Kasumi-1 (cell line): ENCODE data around the gene ASTL.
A peak's percentile ranks its signal among the peaks of the same experiment; 100 is the strongest.

ENCODE experiments used
- DNase-seq, 2 experiments: peaks; one replicate each; lab custom pipeline; 2025; lab: John Stamatoyannopoulos, UW

ASTL gene

GRCh38 chr2:96159084-96159830 lies 21.0 kb upstream of the ASTL start:
- DNase-seq: no peak

DNA sequence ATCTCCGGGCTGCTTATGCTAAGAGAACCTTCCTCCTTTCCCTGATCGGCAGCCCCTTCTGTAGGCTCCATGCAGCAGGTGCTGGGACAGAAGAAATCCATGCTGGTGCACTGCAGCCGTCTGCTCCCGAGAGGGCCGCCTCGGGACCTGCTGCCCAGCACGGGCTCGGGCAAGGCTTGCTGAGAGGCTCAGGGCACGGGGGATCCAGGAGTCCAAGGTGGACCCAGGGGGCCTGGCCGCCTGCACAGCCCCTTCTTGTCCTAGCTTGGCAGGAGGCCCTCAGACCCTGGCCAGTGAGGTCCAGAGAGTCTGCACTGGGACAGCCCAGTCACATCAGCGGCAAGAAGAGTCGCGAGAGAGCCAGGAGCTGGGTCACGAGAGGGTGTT lies 20.2 kb upstream of the ASTL start:
- DNase-seq: no peak

- DNase-seq: no peak
These were observed 19.6 kb upstream of the ASTL start for GRCh38 chr2:96157649-96158553.

GRCh38 chr2:96156926-96157648 lies 18.8 kb upstream of the ASTL start:
- DNase-seq: no peak

GRCh38 chr2:96156011-96156820 lies 17.9 kb upstream of the ASTL start:
- DNase-seq: no peak

DNA sequence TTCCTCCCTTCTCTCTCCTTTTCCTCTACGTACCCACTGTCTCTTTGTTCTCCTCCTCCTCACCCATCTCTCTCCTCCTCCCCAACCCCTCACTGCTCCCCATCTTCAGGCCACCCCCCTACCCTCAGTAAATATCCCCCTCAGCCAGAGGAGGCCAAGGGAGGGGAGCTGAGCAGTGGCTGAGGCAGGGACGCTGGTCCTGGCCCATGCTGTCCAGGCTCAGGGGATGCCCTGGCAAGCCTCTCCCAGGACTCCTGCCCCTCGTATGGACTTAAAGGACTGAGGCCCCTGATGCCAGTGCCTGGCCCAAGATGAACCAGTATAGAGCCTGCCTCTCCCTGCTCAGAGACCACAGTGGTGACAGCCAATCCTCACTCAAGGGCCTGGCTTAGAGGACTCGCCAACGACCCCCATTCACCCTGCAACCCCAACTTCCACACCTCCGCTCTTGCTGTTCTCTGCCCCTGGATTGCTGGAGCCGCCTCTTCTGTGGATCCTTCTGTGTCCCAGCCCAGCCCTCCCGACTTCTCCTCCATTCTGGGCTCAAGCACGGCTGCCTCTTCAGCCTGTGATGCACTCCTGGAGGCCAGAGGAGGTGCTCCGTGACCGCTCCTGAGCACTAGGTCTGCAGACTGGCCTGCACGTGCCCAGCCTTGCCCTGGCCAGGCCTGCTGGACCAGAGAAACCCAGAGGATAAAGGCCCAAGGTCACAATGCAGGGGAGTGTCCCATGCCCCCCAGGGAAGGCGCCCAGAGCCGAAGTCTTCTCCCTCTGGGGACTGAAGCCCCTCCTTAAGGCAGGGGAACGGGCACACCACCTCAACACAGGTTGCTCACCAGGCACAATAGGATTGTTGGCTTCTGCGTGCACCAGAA lies 16.4 kb upstream of the ASTL start:
- no peak for DNase-seq

DNA sequence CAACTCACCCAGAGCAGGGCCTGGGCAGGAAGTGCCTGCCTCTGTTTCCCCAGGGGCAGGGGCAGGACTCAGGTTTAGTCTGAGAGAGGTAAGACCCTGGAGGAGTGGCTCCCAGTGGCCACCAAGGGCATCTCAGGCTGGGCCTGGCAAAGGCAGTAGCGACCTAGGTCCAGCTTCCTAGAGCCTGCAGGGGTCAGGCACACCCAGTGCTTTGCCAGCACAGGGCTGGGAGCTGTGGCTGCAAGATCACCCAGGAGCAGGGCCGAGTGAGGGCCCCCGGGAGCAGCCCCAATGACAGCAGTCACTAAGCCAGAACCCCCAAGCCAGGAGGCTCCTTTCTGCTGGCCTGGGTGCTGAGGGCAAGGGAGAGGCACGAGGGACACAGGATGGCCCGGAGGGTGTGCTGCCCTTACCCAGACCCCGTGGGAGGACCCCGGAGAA lies 15.7 kb upstream of the ASTL start:
- no peak for DNase-seq

DNA sequence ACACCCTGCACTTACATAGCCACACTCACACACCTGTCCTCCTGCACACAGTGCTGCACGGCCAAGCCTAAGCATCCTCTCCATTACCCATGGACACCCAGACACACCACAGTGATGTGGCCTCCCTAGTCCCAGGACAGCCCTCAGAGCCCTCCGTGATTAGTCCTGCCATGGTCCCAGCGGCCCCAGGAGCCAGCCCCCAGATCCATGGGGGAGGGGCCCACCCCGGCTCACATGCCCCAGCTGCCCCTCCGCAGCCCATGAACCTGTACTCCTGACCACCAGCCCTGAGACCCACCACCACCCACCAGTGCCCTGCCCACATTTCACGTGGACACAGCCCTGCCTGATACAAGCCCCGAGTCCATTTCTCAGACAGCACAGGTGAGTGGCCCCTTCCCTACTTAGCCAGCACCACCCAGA lies 15.0 kb upstream of the ASTL start:
- DNase-seq: no peak

DNA sequence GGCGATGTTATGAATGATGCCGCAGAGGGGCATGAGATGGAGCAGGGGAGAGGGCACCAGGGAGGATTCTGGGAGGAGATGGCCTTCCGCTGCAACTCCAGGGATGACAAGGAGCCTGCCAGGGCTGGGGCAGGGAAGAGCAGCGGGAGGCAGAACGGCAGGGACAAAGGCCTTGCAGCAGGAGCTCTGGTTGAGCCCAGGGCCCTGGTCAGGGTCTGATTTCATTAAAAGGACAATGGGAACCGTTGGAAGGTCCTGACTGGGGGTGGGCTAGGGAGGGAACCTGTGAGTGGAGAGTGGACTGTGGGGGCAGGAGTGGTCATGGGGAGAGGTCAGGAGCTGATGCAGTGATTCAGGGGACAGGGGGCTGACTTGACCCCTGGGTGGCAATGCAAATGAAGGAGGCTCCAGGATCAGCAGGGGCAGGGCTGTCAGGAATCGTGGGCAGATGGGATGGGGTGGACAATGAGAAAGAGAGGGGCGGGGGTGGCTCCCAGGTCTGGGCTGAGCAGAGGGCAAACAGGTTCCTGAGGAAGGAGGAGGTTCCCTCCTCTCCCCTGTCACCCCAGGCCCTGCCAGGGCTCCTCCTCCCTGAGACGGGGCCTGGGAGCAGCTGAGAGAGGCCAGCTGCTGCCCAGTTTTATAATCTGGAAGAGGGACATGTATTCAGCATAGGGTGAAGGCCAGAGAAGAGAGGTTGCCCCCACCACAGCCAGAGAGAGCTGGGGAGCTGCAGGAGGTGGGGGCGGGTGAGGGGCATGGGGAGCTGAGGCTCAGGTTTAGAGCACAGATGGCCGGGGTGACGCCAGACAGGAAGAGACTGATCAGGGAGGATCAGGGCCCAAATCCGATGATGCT lies 14.2 kb upstream of the ASTL start:
- DNase-seq: no peak

DNA sequence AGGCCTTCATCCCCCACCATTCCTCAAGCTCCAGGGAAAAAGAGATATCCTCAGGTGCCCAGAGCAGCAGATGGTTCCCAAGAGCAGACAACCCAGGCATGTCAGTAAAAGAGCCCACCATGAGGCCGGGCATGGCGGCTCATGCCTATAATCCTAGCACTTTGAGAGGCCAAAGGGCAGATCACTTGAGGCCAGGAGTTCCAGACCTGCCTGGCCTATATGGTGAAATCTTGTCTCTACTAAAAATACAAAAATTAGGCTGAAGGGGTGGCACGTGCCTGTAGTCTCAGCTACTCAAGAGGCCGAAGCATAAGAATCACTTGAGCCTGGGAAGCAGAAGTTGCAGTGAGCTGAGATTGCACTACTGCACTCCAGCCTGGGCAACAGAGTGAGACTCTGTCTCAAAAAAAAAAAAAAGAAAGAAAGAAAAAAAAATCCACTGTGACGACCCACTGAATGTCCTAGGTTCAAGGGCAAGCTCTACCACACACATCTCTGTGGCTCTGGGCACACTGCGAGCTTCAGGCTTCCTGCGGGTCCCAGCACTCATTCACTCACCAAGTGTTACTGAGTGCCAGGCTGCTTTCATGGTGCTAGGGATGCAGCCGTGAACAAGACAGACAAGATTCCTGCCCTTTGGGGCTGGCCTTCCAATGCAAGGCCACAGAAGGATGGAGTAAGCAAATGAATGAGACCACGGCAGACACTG lies 13.4 kb upstream of the ASTL start:
- no peak for DNase-seq

GRCh38 chr2:96150791-96151594 lies 12.7 kb upstream of the ASTL start:
- no peak for DNase-seq

DNA sequence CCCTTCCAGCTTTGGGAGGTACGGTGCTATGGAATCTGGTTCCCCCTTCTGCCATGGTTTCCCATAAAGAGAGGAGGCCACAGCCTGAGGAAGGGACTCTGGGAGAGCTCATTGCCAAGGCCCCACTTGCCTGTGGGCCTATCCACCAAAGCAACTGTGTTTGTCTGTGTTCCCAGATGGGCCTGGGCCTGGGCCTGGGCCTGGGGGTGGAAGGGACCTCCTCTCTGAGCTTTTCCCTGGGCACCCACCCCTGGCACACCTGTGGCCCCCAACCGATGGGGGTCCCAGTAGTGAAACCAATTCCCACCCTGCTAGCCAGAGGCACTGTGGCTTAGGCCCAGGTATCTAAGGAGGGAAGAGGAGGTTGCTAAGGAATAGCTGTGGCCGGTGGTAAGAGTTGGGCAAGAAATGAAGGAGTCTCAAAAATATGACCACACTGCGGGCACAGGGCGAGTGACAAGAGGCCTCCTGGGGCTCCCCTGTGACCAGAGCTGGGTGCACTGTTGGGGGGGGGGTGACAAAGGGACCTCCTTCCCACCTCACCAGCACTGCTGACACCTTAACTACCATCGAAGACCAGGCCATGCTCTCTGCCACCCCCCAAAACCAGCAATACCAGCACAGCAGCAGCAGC lies 11.8 kb upstream of the ASTL start:
- DNase-seq: no peak

- DNase-seq: peak; percentile 57 to 62
These were observed 10.3 kb upstream of the ASTL start for GRCh38 chr2:96148410-96149217.

GRCh38 chr2:96147593-96148201 lies 9.4 kb upstream of the ASTL start:
- DNase-seq: no peak

GRCh38 chr2:96146881-96147592 lies 8.7 kb upstream of the ASTL start:
- DNase-seq: no peak
